K562 (cell line): Measurements from ENCODE around the gene MRPL38. TPM values are rescaled to one million over a fixed set of nuclear protein-coding genes. Genes with fewer than 3 reads are reported as not detected.
A peak's percentile ranks its signal among the peaks of the same experiment; 100 is the strongest.

Source experiments
- ATAC-seq: fragments of 200-7000 bp; cut with Tn5 transposase; 3 replicates; pipeline ENCODE4 v1.9.1; 2020; ENCODE audit warnings: moderate library complexity
- BruUV-seq: library from RNA; stranded (reverse); fragments of 400-500 nt; replicated peaks from 2 replicates; lab custom pipeline; 2021; lab: Mats Ljungman, UMichigan
- CTCF ChIA-PET: fragments of 300-600 bp; formaldehyde crosslinking; extraction: SDS; loops from one replicate; lab custom pipeline; 2021; ENCODE audit warnings: low intra/inter-chr PET ratio; lab: Yijun Ruan, JAX
- POLR2A ChIA-PET: fragments of 300-600, 350-650 bp; sonication (Branson Sonifier 250); formaldehyde crosslinking; extraction: SDS; loops from one replicate; lab custom pipeline; 2021; ENCODE audit warnings: antibody characterized with exemption, inconsistent platforms; lab: Yijun Ruan, JAX
- DNase-seq, 4 experiments: peaks; one replicate each; pipeline versions ENCODE4 v3.0.0 to v3.0.0-alpha.2; 2011 to 2018; ENCODE audit warnings: low spot score in 3 of 4, mixed read lengths in 3 of 4; ENCODE audit errors: extremely low read depth in 1 of 4
- FAIRE-seq: peaks from 2 replicates; lab custom pipeline; 2011; peaks lifted over from hg19 to GRCh38; lab: Jason Lieb, UNC
- H2AFZ ChIP-seq: 2 replicates; pipeline ENCODE4 v1.6.0; 2011; ENCODE audit warnings: low read depth, low read length, control low read depth, inconsistent platforms
- H3K27ac ChIP-seq: fragments of 200-600 bp; 3 replicates; pipeline ENCODE4 v1.8.0; 2011; ENCODE audit warnings: low read depth, mild to moderate bottlenecking, control low read depth, inconsistent platforms, low read length, moderate library complexity, mixed read lengths; ENCODE audit errors: extremely low read depth
- H3K27me3 ChIP-seq, 2 experiments: fragments of 300-600 bp in 1 of 2; 2 replicates in 1 of 2; 3 replicates in 1 of 2; pipeline versions ENCODE4 v1.6.0 to v1.8.0; 2011; ENCODE audit warnings: inconsistent platforms in 2 of 2, low read length in 2 of 2, mild to moderate bottlenecking in 1 of 2, mixed read lengths in 1 of 2, moderate library complexity in 1 of 2; ENCODE audit not compliant: control insufficient read depth in 2 of 2, insufficient read depth in 2 of 2
- H3K36me3 ChIP-seq: fragments of 300-600 bp; 3 replicates; pipeline ENCODE4 v1.8.0; 2011; ENCODE audit warnings: mild to moderate bottlenecking, low read length, inconsistent platforms; ENCODE audit not compliant: control insufficient read depth, insufficient read depth
- H3K4me1 ChIP-seq, 2 experiments: fragments of 200-600 bp in 1 of 2; replicated peaks in 1 of 2; 2 replicates in 1 of 2; 3 replicates in 1 of 2; pipeline versions ENCODE4 v1.5.1 to v1.8.0; 2011; ENCODE audit warnings: inconsistent platforms in 2 of 2, low read length in 2 of 2, mild to moderate bottlenecking in 1 of 2, mixed read lengths in 1 of 2, moderate library complexity in 1 of 2; ENCODE audit not compliant: control insufficient read depth in 2 of 2, insufficient read depth in 2 of 2
- H3K4me2 ChIP-seq: 2 replicates; pipeline ENCODE4 v1.6.1; 2011; ENCODE audit warnings: low read length, control low read depth, inconsistent platforms, mixed read lengths; ENCODE audit not compliant: insufficient read depth
- H3K4me3 ChIP-seq: fragments of 200-600 bp; sonication (generic), shearing (Covaris generic); 2 replicates; pipeline ENCODE4 v1.5.1; 2016; ENCODE audit warnings: control low read depth, inconsistent platforms
- H3K79me2 ChIP-seq: fragments of 200-600 bp; 3 replicates; pipeline ENCODE4 v1.8.0; 2011; ENCODE audit warnings: low read length, inconsistent platforms; ENCODE audit not compliant: control insufficient read depth, insufficient read depth
- H3K9ac ChIP-seq, 2 experiments: 2 replicates each; pipeline versions ENCODE4 v1.6.0 to v1.6.1; 2011; ENCODE audit warnings: low read depth in 2 of 2, low read length in 2 of 2, control low read depth in 1 of 2, inconsistent platforms in 1 of 2, mild to moderate bottlenecking in 1 of 2, mixed read lengths in 1 of 2; ENCODE audit not compliant: insufficient read depth in 1 of 2
- H3K9me1 ChIP-seq: one replicate; pipeline ENCODE4 v1.6.0; 2011; ENCODE audit warnings: inconsistent platforms, mild to moderate bottlenecking, low read length, moderate library complexity; ENCODE audit not compliant: control insufficient read depth, insufficient read depth
- H3K9me3 ChIP-seq: replicated peaks from 2 replicates; pipeline ENCODE4 v1.5.1; 2011; ENCODE audit warnings: low read depth, low read length, inconsistent platforms; ENCODE audit not compliant: control insufficient read depth, insufficient read depth
- H4K20me1 ChIP-seq: replicated peaks from 2 replicates; pipeline ENCODE4 v1.6.1; 2011; ENCODE audit warnings: low read length, inconsistent platforms, mixed read lengths; ENCODE audit not compliant: control insufficient read depth, insufficient read depth
- ARHGAP35 ChIP-seq: fragments of 450-650 bp; IDR thresholded peaks from 2 replicates; pipeline ENCODE4 v1.6.1; 2018; ENCODE audit not compliant: partially characterized antibody
- COPS2 ChIP-seq: fragments of 450-650 bp; conservative IDR thresholded peaks from 2 replicates; pipeline ENCODE4 v1.6.1; 2016; ENCODE audit warnings: mild to moderate bottlenecking, moderate library complexity
- CUX1 ChIP-seq: fragments of 200-800 bp; sonication (Bioruptor generic); IDR thresholded peaks from 2 replicates; pipeline ENCODE4 v1.6.1; 2016; ENCODE audit warnings: missing genetic modification characterization, missing compliant biosample characterization
- DEAF1 ChIP-seq: fragments of 450-650 bp; formaldehyde crosslinking; IDR thresholded peaks from 2 replicates; pipeline ENCODE4 v1.4.0; 2020; ENCODE audit warnings: mild to moderate bottlenecking, moderate library complexity
- LARP7 ChIP-seq: fragments of 450-650 bp; IDR thresholded peaks from 2 replicates; pipeline ENCODE4 v1.6.1; 2016
- NCOA2 ChIP-seq, 2 experiments: fragments of 450-650 bp; IDR thresholded peaks; 2 replicates each; pipeline ENCODE4 v1.6.1; 2018; ENCODE audit warnings: mild to moderate bottlenecking in 2 of 2, moderate library complexity in 1 of 2; ENCODE audit not compliant: partially characterized antibody in 2 of 2
- TFE3 ChIP-seq: fragments of 450-650 bp; formaldehyde crosslinking; IDR thresholded peaks from 2 replicates; pipeline ENCODE4 v1.4.0; 2020; ENCODE audit warnings: mild to moderate bottlenecking, mixed read lengths
- THRA ChIP-seq: fragments of 450-650 bp; IDR thresholded peaks from 2 replicates; pipeline ENCODE4 v1.6.1; 2017; ENCODE audit warnings: mild to moderate bottlenecking, moderate library complexity
- ZKSCAN3 ChIP-seq: fragments of 250-450 bp; sonication (Bioruptor Pico); IDR thresholded peaks from 2 replicates; pipeline ENCODE4 v1.4.0; 2020
- ZNF436 ChIP-seq: fragments of 250-450, 450-650 bp; sonication (Bioruptor Pico); formaldehyde crosslinking; IDR thresholded peaks from 2 replicates; pipeline ENCODE4 v1.7.0; 2020; ENCODE audit warnings: mild to moderate bottlenecking
- WGBS: fragments of 100-300 bp; shearing (Covaris generic); methylation state at CpG from one replicate; pipeline ENCODE4 v1.1.6; 2016; ENCODE audit warnings: low coverage, mixed read lengths; ENCODE audit not compliant: insufficient coverage; ENCODE audit errors: missing lambda C conversion rate; 5-methylcytosine and 5-hydroxymethylcytosine counted together
- in situ Hi-C: fragments of 300-500 bp; cut with MboI; formaldehyde crosslinking; loops from 4 replicates; pipeline ENCODE4 v1.15.0; 2018; ENCODE audit warnings: inconsistent platforms, mixed read lengths
- intact Hi-C: fragments of 100-400 bp; cut with micrococcal nuclease; formaldehyde crosslinking; loops from 2 replicates; pipeline ENCODE4 v1.14.2; 2022
- polyA plus RNA-seq, 8 experiments: library from polyadenylated mRNA; depleted of rRNA in 4 of 8; stranded (reverse) in 5 of 8; unstranded in 3 of 8; fragments of >200 nt; fragmentation: Nextera tagmentation in 2 of 8; fragmentation: Illumina TruSeq in 1 of 8; extraction: Ambion mirVana in 2 of 8; extraction: Trizol in 1 of 8; gene quantifications; 2 replicates each; pipeline versions ENCODE4 v1.2.1 to v1.2.3, GENCODE V29; 2011 to 2014; ENCODE audit warnings: inconsistent platforms in 1 of 8, missing spikeins in 1 of 8
- total RNA-seq, 7 experiments: library from RNA; depleted of rRNA in 6 of 7; stranded (reverse); fragments of >200 nt in 6 of 7; fragmentation: Illumina TruSeq in 2 of 7; extraction: Trizol in 2 of 7; gene quantifications; 2 replicates each; pipeline versions ENCODE4 v1.2.1 to v1.2.3, GENCODE V29; 2011 to 2021; ENCODE audit warnings: low replicate concordance in 1 of 7

The MRPL38 gene
- total and polyA plus RNA-seq, 9 of the 15 experiments (the other 6 are each of a cell fraction or from before 2014, with no cell fraction given) = 4.5 to 154 (median 48.5) TPM

GRCh38 chr17:75926456-75926855 is 21.8 kb upstream of the MRPL38 start (continued):
- no peak for TF ChIP-seq TFE3 (CRISPR knock-in tag)

- FAIRE-seq (no peak), ATAC-seq (no peak), DNase-seq (no peak)
- no peaks in the 10 kb centered on the region for H3K9me3 ChIP-seq
- in situ Hi-C loops = no loop called here
- H3K27me3 ChIP-seq = no peaks in the 10 kb centered on the region
- ChIA-PET POLR2A (interaction anchor here (0.6 to 1.3 kb wide), 4 partner anchors 14 to 387 kb away, joined by 3 to 4 read pairs (median 3); no protein-coding TSS in a partner anchor), CTCF (no interaction called here)
- intact Hi-C loops = no loop called here
- WGBS = 79% methylated on average over 15 of the region's 15 CpGs
- TF ChIP-seq COPS2 = no peak
- no peak for TF ChIP-seq NCOA2 (IDR thresholded peaks at IDR 0.05; ENCODE audit: partially characterized antibody in 2 of 2)
- TF ChIP-seq CUX1 (CRISPR knock-in tag) = no peak
- TF ChIP-seq ZKSCAN3 (CRISPR knock-in tag) = no peak
- no peak for TF ChIP-seq ARHGAP35
- no peak for TF ChIP-seq DEAF1 (CRISPR knock-in tag)
- TF ChIP-seq LARP7 = no peak
- TF ChIP-seq THRA = no peak
- TF ChIP-seq ZNF436 (CRISPR knock-in tag) = no peak
- no TSS peak for BruUV-seq
- no peak overlapping the region for H3K27ac ChIP-seq
- H3K9ac ChIP-seq = peak overlapping the region in 1 of 2 experiments; percentile 67; a peak in 1 of 4 replicates
- H3K4me2 ChIP-seq = no peak overlapping the region
- H4K20me1 ChIP-seq = no peaks in the 10 kb centered on the region
- no peaks in the 10 kb centered on the region for H3K79me2 ChIP-seq
- H3K4me3 ChIP-seq = no peak overlapping the region
- H3K9me1 ChIP-seq = peaks cover 5% of the 10 kb centered on the region
- H2AFZ ChIP-seq = no peak overlapping the region
- H3K4me1 ChIP-seq = peaks cover 0 to 16% of the 10 kb centered on the region in 2 experiments; a peak in 2 of 5 replicates
- peaks cover 5% of the 10 kb centered on the region; the same call in 1 of the 3 replicates for H3K36me3 ChIP-seq
Measured at GRCh38 chr17:75925912-75926311, 21.2 kb upstream of the MRPL38 start.
